GM11168 (cell line): ENCODE data around the gene COL11A1.
"Not testable (repeated sequence)": the region's sequence is repeated elsewhere in the genome, so short reads cannot be mapped to it uniquely, and the experiment has no call there.

Source experiments
- in situ Hi-C: fragments of 300-500 bp; cut with MboI; formaldehyde crosslinking; loops from one replicate; pipeline ENCODE4 v1.12.0; 2022; ENCODE audit warnings: low sequenced_read_pairs; ENCODE audit not compliant: unreplicated experiment

Gene COL11A1

GRCh38 chr1:102851616-102852015 is 256.7 kb downstream of the COL11A1 start:
- in situ Hi-C loops = no loop called here

DNA sequence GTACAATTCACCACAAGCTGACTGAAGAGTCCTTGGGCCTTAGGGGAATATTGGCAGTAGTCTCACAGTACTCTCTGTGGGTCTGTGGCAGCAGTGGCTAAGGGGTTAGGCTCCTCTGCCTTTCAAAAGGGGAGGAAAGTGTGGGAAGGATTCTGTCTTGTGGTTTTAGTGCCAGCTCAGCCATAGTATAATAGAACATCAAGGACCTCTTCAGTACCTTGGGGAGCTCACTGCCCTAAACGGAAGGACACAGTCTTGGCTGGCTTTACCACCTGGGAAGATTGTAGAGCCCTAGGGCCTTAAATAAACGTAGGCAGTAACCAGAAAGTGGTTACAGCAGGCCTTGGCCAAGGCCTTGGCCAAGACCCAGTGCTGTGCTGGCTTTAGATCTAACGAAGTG is 265.7 kb downstream of the COL11A1 start:
- in situ Hi-C loops = no loop called here

DNA sequence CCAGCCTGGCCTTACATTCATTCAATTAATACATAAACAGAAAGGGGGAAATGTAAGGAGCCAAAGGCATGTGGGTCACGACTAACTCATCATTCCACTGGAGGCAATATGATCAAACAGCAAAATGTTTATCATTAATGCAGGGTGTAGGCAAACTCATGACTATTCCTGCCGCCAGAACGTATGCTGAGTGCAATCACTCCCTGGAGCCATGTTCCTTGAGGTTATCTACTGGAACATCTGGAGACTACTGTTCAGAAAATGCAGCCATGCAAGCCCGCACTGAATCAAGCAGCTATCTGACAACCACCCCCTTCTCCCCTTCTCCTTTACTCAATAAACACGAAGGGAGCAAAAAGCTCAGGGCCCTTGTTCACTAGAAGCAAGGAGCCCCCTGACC is 267.6 kb downstream of the COL11A1 start:
- in situ Hi-C loops = no loop called here

DNA sequence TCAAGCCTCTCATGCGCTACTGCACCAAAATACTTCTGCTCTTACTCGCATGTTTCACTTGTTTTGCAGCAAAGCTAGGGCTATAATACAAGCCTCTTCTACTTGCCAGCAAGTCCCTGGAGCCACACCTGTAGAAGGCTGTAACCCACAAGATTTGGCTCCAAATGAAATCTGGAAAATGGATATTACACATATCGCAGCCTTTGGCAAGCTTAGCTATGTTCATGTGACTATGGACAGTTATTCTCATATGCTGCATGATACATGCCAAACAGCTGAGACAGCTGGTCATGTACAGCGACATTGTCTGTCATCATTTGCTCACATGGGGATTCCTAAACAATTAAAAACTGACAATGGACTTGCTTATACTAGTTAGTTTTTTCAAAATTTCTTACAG is 270.3 kb downstream of the COL11A1 start:
- in situ Hi-C loops = no loop called here

DNA sequence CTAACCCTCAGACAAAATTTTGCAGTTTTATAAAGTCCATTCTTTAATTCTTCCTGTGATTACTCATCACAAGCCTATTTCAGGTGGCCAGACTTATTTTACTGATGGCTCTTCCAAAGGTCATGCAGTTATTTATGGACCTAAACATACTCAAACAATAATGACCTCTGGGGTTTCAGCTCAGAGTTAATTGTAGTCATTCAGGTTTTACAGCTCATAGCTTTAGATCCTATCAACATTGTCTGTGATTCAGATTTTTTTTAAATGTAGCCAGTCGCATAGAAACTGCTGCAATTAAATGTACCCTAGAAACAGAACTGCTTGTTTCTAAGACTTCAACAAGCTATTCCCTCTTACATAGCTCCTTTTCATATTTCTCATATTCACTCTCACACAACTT is 270.8 kb downstream of the COL11A1 start:
- in situ Hi-C loops = no loop called here

GRCh38 chr1:102836991-102837390 is 271.3 kb downstream of the COL11A1 start:
- in situ Hi-C loops = no loop called here

- in situ Hi-C loops = no loop called here
Measured at GRCh38 chr1:102834688-102835320, 273.5 kb downstream of the COL11A1 start.

- in situ Hi-C loops = no loop called here
Measured at GRCh38 chr1:102833151-102833550, 275.2 kb downstream of the COL11A1 start.

- in situ Hi-C loops = not testable (repeated sequence)
Measured at GRCh38 chr1:102826706-102827105, 281.6 kb downstream of the COL11A1 start.
